SIG-M5 treated with dmso at 0.1 percent for 504 hours (cell line): ENCODE measurements around the gene TAF5L.
"Not testable (repeated sequence)": the region's sequence is repeated elsewhere in the genome, so short reads cannot be mapped to it uniquely, and the experiment has no call there.

Experiments used
- DNase-seq: peaks from one replicate; lab custom pipeline; 2025; ENCODE audit not compliant: unreplicated experiment; lab: John Stamatoyannopoulos, UW

TAF5L gene

DNA sequence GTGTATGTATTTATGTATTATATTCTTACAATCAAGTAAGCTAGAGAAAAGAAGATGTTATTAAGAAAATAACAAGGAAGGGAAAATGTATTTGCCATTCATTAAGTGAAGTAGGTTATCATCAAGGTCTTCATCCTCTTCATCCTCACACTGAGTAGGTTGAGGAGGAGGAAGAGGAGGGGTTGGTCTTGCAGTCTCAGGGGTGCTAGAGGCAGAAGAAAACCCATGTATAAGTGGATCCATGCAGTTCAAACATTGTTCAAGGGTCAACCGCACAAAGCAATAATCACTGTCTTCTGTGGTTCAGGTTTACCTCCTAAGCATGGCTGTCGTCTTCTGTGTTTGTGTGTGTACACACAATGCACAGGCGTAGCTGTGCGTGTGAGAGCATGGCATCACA is 17.0 kb upstream of the TAF5L start:
- DNase-seq: no peak

DNA sequence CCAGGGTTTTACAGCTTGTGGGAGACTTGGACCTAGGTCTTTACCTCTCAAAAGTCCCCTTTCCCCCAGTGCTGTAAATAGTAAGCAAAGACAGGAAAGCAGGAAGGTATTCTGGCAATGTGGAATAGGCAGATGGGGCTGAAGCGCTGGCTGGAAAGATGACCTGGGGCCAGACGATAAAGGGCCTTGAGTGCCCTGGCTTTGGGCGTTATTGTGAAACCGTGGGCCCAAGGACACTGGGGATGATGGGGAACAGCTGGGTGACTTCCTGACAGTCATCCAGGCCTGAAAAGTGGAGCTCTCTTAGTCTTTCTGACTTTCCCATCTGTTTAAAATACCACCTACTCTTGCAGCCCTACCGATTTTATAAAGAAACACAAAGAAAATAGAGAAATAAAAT is 16.5 kb upstream of the TAF5L start:
- no peak for DNase-seq

DNA sequence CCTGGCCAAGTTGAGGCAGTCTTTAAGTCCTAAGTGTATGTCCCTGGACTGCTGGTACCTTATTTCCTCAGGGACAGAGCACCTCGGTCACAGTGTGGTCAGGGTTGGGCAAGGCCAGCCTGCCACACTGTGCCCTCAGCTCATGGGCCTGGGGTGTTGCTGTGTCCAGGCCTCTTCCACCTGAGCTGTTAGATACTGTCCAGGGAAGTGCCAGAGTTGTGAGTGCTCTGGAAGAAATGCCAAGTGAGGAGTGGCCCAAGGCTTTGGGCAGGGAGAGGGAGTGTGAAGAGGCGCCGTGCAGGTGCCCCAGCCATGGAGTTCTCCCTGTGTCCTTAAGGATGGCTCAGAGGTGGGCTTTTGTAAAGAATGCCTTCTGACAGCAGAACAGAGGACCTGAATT is 15.4 kb upstream of the TAF5L start:
- no peak for DNase-seq

DNA sequence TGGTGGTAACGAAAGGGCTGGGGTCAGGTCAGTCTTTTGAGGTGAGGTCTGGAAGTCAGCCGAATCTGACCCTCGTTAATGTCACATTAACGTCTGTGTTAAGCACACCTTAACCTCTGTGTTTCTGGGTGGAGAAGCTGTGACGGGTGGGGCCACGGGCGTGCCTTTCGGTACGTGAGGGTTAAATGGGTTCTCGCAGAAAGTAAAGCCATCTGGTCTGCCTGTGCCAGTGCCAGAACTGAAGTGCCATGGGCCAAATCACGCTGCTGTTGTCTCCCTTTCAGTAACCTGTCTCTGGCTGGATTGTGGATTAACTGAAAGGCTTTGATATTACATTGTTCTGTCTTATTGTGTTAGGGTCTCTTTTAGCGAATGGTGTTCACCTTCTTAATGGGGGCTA is 14.5 kb upstream of the TAF5L start:
- no peak for DNase-seq

DNA sequence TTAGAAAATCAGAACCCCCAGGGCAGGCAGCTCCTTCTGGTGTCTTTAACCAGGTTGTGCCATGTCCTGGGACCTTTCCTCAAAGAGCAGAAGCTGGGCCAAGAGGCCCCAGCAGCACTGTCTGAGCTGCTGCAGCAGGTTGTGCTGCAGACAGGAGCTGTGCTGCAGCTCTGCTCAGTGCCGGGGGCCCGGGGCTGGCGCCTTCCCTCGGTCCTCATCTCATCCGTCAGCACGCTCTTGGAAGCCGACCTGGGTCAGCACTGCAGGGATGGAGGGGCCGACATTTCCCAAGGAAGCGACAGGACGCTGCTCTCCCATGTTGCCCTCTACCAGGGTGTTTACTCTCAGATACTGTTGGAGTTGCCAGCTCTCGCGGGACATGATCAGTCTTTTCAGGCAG is 11.8 kb upstream of the TAF5L start:
- DNase-seq: no peak

DNA sequence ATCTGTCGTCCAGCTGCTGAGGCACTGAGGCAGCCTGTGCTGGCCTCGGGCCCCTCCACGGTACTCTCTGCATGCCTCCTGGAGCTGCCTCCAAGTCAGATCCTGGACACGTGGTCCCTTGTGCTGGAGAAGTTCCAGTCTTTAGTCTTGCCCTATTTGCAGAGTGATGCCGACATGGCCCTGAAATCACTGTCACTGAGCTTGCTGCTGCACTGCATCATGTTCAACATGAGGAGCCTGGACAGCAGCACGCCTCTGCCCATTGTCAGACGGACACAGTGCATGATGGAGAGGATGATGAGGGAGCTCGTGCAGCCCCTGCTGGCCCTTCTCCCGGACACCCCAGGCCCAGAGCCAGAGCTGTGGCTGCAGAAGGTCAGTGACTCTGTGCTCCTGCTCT is 10.1 kb upstream of the TAF5L start:
- no peak for DNase-seq

DNA sequence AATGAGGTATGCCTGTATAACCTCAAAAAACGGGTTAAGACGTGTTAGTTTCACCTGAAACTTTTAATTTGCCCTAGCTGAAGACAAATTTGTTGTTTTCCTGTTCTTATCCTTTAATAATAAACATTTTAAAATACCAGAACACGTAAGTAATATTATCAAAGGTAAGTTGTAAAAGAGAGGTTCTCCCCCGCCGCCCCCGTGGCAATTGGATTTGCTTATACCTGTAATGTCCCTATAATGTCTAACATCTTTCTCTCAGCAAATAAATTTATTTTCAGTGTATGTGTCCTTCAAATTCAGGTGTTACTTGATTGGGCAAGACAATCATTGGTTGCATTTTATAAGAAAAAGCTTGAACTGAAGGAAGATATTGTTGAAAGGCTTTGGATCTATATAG is 6.0 kb upstream of the TAF5L start:
- DNase-seq: no peak

DNA sequence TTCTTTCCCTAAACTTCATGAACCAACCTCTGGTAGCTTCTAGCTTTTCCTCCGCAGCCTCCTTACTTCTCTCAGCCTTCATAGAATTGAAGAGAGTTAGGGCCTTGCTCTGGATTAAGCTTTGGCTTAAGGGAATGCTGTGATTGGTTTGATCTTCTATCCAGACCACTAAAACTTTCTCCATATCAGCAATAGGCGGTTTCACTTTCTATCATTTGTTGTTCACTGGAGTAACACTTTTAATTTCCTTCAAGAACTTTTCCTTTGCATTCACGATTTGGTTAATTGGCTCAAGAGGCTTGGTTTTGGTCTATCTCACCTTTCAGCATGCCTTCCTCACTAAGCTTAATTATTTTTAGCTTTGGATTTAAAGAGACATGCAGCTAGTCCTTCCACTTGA is 5.2 kb upstream of the TAF5L start:
- DNase-seq: no peak

DNA sequence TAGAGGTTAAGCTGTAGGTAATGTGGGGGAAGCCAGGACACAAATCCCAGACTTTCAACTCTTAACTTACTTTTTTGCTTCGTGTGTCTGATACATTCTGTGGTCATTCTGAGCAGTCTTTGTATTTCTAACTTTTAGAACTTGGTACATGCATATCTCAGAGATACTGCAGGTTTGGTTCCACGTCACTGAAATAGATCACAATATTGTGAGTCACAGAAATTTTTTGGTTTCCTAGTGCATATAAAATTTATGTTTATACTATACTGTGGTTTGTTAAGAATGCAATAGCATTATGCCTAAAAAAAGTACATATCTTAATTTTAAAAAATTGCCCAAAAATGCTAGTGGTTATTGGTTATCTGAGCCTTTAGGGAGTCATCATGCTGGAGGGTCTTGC is 3.3 kb upstream of the TAF5L start:
- DNase-seq: no peak

DNA sequence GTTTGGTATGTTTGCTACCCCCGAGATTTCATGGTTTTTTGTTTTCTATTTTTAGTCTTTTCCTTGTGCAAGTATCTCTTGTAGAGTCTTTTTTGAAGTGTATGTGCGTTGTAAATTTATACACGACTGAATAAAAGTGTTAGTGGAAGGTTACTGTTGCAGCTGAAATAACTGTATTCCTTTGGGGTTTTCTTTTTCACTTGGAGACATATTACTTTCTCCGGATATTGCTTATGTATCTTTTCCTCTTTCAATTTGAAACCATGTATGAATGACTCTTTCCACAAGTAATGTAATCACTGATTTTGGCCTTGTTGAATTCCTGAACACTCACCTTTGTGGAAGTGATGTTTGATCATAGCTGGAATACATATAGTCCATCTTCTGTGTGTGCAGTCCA is 1.1 kb upstream of the TAF5L start:
- DNase-seq: no peak

DNA sequence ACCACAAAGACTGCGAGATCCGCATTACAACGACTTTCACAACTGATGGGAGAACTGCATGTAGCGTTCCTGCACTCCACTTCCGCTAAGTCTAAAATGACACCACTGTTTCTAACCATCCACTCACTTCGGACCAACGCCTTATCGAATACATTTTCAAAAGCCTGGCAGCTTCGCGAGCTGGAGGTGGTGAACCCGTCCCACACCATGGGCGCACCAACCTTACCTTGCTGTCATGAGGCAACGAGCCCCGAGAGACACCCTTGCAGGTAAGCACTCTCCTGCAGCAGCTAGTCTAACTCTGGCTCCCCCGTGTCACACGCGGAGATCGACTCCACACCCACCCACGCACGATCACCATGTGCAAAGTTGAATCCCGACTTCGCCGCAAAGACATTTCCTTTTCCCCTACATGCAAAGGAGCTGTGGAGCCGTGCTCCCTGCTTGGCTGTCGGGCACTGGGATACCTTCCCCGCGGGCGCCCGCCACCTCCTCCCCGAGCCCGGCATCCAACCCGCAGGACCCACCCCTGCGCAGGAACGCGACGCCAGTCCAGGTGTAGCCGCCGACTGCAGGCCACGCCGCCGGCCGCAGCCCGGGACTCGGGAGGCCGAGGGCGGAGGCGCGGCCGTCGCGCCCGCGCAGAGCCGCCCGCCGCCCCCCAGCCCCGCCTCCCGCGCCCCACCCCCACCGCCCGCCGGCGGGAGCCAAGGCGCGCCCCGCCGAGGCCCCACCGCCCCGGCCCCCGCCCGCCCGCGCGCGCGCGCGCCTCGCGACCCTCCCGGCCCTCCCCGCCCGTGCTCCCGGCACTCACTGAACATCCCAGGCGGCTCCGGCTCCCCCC is 629 bp downstream of the TAF5L start:
- peak; percentile 90 for DNase-seq

DNA sequence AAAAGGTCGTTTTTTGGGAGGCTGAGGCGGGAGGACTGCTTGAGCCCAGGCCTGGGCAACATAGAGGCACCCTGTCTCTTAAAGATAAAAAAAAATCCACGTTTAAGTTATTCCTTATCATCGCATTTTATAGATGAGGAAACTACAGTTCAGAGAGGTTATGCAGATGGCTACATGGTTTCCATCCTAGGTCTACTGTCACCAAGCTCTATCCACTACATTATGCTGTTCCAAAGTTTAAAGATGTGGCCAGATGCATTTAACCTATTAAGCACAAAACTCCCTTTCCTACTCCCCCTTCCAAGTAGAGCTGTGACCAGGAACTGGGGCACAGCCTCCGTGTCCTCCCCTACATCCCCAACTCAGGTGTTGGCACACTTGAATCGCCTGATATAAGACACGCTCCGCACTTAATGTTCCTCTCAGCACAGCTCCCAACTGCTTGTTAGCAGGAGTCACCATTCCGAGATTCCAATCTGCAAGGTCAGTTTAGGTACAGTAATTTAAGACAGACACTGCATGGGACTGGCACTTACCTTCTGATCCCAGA is 1.3 kb downstream of the TAF5L start:
- no peak for DNase-seq

DNA sequence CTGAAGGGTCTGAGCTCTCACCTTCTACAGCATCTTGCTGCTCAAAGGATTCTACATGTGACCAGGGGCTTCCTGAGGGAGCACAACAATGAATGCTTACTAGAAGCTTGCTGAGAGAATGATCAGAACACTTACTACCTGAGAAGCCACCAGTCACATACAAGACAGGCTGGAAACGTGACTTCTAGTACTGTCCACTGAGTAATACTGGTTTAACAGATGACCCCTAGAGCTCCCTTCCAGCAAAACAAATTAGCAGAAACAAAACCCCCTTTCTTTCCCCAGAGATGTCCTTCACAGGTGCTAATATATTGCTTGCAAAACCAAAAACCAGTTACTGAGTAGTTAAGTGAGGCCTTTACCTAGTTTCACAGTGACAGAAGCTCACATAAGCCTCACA is 2.1 kb downstream of the TAF5L start:
- no peak for DNase-seq

DNA sequence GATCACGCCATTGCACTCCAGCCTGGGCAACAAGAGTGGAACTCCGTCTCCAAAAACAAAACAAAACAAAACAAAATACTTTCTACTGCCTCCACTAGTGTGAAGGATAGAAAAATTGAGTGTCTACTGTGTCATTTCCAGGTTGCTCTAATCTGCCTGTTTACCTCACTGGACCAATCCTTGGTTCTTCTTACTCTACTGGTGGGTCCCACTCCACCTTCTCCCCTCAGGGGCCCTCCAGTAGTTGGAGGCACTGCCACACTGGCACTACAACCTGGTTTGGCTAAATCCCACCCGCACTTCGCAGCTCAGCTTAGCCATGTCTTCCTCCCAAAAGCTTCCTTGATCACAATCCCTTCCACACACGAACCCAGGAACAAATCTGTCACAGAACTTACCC is 2.7 kb downstream of the TAF5L start:
- no peak for DNase-seq

DNA sequence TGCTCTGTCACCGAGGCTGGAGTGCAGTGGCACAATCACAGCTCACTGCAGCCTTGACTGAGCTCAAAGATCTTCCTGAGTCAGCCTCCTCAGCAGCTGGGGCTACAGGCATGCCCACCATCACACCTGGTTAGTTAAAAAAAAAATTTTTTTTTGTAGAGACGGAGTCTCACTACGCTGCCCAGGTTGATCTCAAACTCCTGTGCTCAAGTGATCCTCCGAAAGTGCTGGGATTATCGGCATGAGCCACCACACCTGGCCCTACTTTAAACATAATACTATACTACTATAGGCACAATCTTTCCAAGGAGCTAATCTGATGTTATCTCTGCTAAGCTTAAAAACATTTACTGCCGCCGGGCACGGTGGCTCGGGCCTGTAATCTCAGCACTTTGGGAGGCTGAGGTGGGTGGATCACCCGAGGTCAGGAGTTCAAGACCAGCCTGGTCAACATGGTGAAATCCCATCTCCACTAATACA is 3.2 kb downstream of the TAF5L start:
- not testable (repeated sequence) for DNase-seq

DNA sequence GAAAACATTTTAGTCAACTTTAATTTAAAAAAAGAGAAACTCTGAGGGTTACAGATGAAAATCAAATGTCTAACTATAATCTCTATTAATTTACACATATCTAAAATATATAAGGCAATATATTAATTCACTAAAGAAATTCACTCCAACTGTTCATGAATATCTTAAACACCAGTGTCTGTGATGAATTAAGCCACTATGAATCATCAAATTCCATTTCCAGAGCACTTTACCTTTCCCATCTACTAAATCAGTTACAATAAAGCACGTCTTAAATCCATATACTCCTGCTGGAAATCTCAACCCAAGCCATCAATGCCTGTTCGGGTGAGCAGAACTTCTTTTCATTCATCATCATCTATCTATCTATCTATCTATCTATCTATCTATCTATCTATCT is 4.3 kb downstream of the TAF5L start:
- no peak for DNase-seq

DNA sequence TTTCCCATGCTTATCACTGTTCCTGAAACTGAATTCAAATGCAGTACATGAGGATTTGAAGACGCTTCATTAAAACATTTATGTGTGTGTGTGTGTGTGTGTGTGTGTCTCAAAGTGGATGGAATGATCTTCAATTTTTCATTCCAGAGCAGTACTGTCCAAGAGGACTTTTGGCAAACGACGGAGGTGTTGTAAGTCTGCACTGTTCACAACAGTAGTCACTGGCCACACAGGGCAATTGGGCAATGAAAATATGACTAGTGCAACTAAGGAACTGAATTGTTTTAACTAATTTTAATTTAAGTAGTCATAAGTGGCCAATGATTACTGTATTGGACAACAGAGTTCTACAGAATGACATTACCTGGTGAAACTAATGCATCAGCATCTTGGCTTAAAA is 5.0 kb downstream of the TAF5L start:
- no peak for DNase-seq

DNA sequence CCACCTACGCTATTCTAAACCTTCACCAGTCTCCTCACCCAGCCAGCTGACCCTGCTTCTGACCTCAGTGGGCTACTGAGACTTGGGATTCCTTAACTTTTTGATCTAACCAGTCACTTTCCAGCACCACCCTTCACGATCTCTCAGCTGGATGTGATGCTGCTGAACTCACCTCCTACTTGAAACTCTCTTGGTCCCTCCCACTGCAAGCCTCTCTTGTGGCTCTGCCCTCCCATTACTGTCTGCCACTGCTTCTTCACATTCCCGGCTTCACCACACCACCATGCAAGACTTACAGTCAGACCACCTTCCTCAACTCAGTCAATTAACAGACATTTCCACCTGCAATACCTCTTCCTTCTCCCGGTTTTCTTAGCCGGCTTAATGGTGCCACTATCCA is 6.3 kb downstream of the TAF5L start:
- no peak for DNase-seq

DNA sequence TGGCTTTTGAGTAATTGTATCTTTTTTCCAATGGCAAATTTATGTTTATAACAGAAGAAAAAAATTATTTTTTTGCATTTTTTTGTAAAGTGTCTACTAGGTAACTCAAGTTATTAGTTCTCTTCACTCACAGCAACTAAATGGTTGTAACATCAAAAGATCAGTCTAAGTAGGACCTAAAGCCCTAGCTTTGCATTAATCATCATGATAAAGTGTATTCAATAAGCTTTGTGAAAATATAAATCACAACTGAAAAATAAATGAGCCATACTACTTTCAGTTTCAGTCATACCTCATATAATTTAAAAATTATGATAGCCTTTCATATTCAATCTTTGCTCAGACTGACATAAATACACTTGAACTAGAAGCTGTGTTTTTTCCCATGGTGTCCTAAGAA is 6.9 kb downstream of the TAF5L start:
- no peak for DNase-seq

DNA sequence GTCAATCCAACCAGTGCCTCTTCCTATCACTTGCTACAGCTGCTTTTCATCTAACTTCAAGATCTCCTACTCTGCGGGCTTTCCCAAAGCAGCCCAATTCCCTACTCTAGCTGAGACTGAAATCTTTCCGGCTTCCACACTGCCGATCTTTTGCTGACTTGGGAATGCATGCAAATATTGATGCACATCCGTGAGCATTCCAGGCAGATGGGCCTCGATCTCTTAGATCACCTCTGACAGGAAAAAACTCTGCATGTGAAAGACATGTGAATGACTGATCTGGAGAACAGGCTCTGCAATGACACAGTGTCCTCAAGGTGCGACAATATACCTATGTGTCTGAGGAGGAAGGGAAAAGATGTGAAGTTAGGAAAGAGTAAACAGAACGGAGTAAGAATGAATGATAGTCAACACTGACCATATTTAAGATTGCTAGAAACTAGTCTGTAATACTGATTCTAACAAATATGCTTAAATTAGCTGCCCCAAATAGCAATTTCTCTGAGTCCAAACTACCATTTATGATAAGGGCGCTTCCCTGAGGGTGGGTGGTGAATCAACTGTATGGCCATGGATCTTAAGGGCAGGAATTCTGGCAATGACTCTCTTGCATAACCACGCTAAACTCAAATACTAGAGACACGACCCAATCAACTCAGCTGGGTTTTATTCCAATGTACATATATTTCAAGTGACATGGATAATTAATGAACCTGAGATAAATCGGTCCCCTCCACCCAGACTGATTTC is 8.4 kb downstream of the TAF5L start:
- no peak for DNase-seq

DNA sequence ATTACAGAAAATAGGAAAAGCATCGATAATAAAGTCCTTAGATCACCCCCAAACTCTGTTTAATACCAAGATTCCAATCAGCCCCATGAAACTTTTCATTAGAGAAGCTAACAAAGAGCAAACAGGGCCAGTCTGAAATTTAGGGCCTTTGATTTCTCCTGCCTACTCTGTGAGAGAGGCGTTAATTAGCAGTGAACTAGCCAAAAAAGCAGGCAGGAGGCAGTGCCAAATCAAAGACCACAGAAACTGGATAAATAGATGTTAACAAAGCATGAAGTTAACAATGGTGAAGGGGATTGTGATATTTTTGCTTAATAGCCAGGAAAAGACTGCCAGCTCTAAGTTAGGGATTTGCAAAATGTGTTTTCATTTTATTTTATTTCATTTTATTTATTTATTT is 11.2 kb downstream of the TAF5L start:
- DNase-seq: no peak

DNA sequence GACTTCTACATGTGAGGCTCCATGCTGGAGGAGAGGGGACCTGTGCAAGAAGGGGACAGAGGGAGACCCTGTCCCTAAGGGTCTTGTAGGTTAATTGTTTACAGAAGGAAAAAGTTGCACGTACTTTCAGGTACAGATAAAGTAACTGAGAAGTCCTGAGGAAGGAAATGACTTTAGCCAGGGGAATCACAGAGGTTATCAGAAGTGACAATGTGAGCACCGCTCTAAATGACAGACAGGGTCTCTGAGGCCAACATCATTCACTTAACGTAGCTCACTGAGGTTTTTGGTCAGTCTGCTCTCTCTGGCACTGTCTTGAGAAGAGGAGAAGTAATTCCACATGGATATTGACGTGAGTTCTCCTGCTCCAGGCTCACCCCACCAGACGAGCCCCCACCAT is 12.0 kb downstream of the TAF5L start:
- DNase-seq: no peak
